ENCODE measurements around the gene NGEF.

Gene NGEF

DNA sequence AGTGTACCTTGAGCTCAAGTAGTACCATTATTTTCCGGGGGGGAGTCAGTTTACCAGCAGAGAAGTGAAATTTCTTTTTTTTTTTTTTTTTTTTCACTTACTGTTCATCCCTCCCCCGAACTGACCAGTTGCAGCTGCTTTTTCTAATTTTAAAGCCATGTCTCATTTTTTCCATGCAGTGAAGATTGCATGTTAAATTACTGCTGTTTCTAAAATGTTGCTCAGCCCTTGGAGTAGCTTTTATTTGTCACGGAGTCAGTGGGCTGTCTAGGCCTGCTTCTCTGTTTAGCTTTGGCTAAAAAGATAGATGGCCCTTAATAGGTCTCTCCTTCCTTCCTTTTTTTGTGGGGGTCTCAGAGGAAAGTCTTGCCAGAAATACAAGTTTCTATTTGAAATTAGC lies 70.2 kb downstream of the NGEF start:
- no peaks in the 10 kb centered on the region for H3K4me1 ChIP-seq (ENCODE audit: control insufficient read depth in 1 of 2, insufficient read depth in 1 of 2, low read depth in 1 of 2, low read length in 1 of 2)
- no peaks in the 10 kb centered on the region for H3K36me3 ChIP-seq
- peaks cover 18% of the 10 kb centered on the region for H3K27me3 ChIP-seq
- no peak overlapping the region for H3K4me3 ChIP-seq (ENCODE audit: low read depth in 1 of 2, low read length in 1 of 2)
- no peaks in the 10 kb centered on the region for H3K9me3 ChIP-seq
- no peak overlapping the region for H3K27ac ChIP-seq
- TF ChIP-seq, protein P1, sequence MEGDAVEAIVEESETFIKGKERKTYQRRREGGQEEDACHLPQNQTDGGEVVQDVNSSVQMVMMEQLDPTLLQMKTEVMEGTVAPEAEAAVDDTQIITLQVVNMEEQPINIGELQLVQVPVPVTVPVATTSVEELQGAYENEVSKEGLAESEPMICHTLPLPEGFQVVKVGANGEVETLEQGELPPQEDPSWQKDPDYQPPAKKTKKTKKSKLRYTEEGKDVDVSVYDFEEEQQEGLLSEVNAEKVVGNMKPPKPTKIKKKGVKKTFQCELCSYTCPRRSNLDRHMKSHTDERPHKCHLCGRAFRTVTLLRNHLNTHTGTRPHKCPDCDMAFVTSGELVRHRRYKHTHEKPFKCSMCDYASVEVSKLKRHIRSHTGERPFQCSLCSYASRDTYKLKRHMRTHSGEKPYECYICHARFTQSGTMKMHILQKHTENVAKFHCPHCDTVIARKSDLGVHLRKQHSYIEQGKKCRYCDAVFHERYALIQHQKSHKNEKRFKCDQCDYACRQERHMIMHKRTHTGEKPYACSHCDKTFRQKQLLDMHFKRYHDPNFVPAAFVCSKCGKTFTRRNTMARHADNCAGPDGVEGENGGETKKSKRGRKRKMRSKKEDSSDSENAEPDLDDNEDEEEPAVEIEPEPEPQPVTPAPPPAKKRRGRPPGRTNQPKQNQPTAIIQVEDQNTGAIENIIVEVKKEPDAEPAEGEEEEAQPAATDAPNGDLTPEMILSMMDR (IDR thresholded peaks at IDR 0.05) = no peak

DNA sequence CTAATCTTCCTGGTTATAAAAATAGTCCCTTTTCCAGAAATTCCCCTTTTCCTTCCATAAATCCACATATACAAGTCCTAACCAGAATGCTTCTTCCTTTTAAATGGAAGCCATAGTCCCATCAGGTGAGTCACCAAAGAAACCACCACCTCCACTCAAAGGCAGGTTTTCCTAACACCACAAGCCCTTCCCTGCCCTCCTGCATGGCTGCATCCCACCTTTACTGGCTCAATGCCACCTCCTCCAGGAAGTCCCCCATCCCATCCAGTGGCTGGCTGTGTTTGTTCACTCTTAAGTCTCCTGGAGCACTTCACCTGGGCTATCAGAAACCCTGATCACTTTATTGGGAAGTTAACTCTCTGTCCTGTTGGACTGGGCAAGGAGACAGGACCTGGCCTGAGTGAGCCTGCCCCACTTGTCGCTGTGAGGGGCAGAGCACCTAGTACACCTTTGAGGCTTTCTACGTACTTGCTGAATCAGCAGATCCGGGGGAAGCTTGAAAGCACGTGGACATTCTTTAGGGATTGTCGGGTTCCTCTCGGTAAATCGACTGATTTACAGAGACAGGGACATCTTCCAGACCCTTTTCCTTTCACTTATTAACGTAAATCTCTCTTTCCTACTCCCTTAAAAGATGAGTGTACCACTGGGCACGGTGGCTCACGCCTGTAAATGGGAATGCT lies 71.0 kb downstream of the NGEF start:
- TF ChIP-seq, protein P1 (IDR thresholded peaks at IDR 0.05) = no peak

GRCh38 chr2:232941400-232941799 lies 71.7 kb downstream of the NGEF start:
- H3K27ac ChIP-seq = no peak overlapping the region
- H3K4me3 ChIP-seq (ENCODE audit: low read depth in 1 of 2, low read length in 1 of 2) = no peak overlapping the region
- H3K27me3 ChIP-seq = peaks cover 32% of the 10 kb centered on the region
- no peaks in the 10 kb centered on the region for H3K4me1 ChIP-seq (ENCODE audit: control insufficient read depth in 1 of 2, insufficient read depth in 1 of 2, low read depth in 1 of 2, low read length in 1 of 2)
- H3K36me3 ChIP-seq = no peaks in the 10 kb centered on the region
- TF ChIP-seq, protein P1 (IDR thresholded peaks at IDR 0.05) = no peak
- H3K9me3 ChIP-seq = no peaks in the 10 kb centered on the region

More for the DNA sequence above, 71.0 kb downstream of the NGEF start:
- H3K36me3 ChIP-seq = no peaks in the 10 kb centered on the region
- no peaks in the 10 kb centered on the region for H3K9me3 ChIP-seq
- no peak overlapping the region for H3K4me3 ChIP-seq (ENCODE audit: low read depth in 1 of 2, low read length in 1 of 2)
- no peaks in the 10 kb centered on the region for H3K4me1 ChIP-seq (ENCODE audit: control insufficient read depth in 1 of 2, insufficient read depth in 1 of 2, low read depth in 1 of 2, low read length in 1 of 2)
- H3K27me3 ChIP-seq = peaks cover 26% of the 10 kb centered on the region
- H3K27ac ChIP-seq = no peak overlapping the region

- no peaks in the 10 kb centered on the region for H3K9me3 ChIP-seq
- H3K27ac ChIP-seq = no peak overlapping the region
- no peaks in the 10 kb centered on the region for H3K36me3 ChIP-seq
- no peaks in the 10 kb centered on the region for H3K4me1 ChIP-seq (ENCODE audit: control insufficient read depth in 1 of 2, insufficient read depth in 1 of 2, low read depth in 1 of 2, low read length in 1 of 2)
- peaks cover 39% of the 10 kb centered on the region for H3K27me3 ChIP-seq
- no peak overlapping the region for H3K4me3 ChIP-seq (ENCODE audit: low read depth in 1 of 2, low read length in 1 of 2)
- TF ChIP-seq, protein P1 (IDR thresholded peaks at IDR 0.05) = no peak
These were observed 72.3 kb downstream of the NGEF start for GRCh38 chr2:232940724-232941123.

- Histone ChIP-seq H3K4me3 (ENCODE audit: low read depth in 1 of 2, low read length in 1 of 2) (no peak overlapping the region), H3K27ac (no peak overlapping the region), H3K36me3 (no peaks in the 10 kb centered on the region), H3K9me3 (no peaks in the 10 kb centered on the region), H3K27me3 (peaks cover 70% of the 10 kb centered on the region), H3K4me1 (ENCODE audit: control insufficient read depth in 1 of 2, insufficient read depth in 1 of 2, low read depth in 1 of 2, low read length in 1 of 2) (no peaks in the 10 kb centered on the region)
- TF ChIP-seq, protein P1 (IDR thresholded peaks at IDR 0.05) = no peak
These were observed 75.7 kb downstream of the NGEF start for GRCh38 chr2:232937278-232937906.
